Embryonic facial prominence (tissue), 1 donor: ENCODE measurements around the gene HTR6.

Source experiments
- DNase-seq: peaks from one replicate; pipeline ENCODE4 v3.0.0-alpha.2; 2016; ENCODE audit errors: extremely low spot score

HTR6 gene

DNA sequence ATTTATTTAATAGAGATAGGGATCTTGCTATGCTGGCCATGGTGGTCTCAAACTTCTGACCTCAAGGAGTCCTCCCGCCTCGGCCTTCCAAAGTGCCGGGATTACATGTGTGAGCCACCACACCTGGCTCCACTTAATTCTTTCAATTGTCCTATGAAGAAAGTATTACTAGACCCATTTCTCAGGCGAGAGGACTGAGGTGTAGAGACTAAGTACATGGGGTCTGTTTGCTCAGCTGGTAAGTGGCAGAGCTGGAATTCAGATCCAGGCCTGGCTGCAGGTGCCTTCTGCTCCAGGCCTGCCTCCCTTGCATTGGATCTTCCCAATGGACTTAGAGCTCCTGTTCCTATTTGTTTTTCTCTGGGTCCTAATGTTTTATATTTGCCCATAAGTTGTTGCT lies 55.5 kb downstream of the HTR6 start:
- DNase-seq, result no peak

DNA sequence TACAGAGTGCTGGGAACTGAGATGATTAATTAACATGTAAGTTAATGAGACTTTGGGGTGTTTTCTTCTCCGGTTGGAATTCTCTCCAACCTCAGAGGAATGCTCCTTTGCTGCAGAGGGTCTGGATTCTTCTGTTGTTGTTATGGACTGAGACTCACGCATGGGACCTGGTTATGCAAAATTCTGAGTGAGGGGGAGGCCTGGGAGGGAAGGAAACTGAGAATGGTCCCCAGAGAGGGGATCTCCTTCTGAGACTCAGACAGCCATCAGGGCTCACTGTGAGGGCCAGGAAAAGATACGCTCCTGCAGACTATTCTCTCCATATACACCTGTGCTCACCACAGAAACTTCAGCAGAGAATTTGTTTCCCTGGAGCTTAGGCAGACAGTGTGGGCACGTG lies 56.3 kb downstream of the HTR6 start:
- DNase-seq, result no peak

DNA sequence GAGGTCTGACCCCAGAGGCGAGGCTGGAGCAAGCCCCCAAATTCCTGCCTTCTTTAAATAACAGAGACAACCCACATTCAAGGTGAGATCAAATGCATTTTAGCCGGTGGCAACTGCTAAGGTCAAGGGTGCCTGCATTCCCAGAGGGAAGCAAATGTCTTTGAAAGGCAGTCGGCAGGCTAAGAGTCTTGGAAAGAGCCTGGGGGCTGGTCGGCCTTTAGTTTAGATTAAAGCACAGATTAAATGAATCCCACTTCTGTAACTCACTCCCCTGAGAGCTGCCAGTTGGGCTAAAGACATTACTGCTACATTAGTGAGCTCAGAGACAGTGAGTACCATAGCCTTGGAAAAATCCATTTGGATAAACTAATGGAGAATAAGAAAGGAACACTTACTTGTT lies 59.2 kb downstream of the HTR6 start:
- DNase-seq, result no peak

DNA sequence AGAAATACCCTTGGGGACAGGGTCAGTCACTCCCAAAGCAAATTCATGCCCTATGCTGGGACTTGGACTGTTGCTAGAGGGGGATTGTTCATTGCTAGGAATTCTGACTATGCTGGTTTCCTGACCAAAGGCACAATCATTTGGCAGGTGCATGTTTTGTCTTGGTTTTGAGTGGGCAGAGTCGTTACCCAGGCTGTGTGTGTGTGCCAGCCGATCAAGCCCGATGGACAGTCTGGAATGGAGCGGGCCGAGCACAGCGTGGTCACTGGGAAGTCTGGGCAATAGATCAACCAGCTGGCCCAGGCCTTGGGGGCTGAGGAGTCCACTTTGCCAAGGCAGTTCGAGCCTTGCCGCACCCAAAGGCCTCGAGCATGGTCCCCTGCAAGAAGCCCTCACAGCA lies 60.9 kb downstream of the HTR6 start:
- no peak for DNase-seq

DNA sequence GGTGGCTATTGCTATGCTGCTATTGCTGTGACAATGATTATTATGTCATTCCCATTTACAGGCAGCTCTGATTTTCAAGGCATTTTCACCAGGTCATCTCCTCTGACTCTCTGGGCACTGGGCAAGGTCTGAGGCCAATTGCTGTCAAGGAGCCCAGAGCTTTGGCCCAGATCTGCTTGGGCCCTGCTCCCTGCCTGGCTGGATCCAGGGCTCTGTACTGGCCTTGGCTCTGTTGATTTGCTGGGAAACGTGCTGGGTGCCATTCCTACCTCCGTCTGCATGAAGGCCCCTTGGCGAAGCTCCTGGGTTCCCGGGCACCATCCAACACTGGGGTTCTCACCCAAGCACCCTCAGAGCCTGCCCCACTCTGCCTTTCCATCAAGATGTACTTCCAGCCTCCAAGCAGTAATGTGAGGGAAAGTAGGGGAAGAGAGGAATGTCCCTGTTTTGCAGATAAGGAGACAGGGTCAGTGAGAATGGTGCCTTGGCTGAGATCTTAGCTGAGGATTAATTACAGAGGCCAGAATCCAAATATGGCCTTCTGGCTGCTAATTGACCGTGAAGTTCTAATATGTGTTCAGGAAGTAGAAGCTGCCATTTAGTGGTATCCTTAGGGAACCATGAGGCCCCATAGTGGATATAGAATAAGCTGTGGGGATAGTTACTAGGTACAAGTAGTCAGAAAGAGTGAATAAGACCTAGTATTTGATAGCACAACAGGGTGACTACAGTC lies 63.9 kb downstream of the HTR6 start:
- DNase-seq, result no peak

DNA sequence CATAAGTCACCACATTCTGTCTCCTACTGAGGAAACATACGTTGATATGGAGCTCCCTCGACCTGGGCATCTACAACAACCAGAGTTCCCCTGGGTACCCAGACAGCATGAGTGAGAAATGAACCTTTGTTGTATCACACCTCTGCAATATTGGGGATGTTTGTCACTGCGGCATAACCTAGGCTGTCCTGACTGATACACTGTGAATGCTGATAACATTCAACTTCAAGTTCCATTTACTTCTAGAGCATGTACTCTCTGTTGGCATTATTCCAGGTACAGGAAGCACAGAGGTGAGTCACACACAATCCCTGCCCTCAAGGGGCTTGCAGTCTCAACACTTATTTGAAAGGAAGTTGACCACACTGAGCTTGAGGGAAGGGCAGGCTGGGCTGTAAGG lies 65.6 kb downstream of the HTR6 start:
- DNase-seq, result no peak
